WTC11 (cell line): ENCODE results near the gene ZDHHC14. TPM values are rescaled to one million over a fixed set of nuclear protein-coding genes. Genes with fewer than 3 reads are reported as not detected.

ENCODE experiments used
- ATAC-seq: fragments of 200-7000 bp; cut with Tn5 transposase; 2 replicates; pipeline ENCODE4 v1.10.0; 2021; ENCODE audit warnings: mild to moderate bottlenecking, moderate library complexity
- CTCF ChIA-PET: fragments of 300-600 bp; sonication (Branson Sonifier 250); formaldehyde crosslinking; loops from one replicate; lab custom pipeline; 2021; ENCODE audit warnings: antibody characterized with exemption; lab: Charles Lee
- POLR2A ChIA-PET: fragments of 350-600 bp; sonication (Branson Sonifier 250); formaldehyde crosslinking; loops from one replicate; lab custom pipeline; 2021; ENCODE audit warnings: antibody characterized with exemption; lab: Charles Lee
- DNase-seq: peaks from one replicate; pipeline ENCODE4 v3.0.0; 2021; ENCODE audit warnings: low spot score
- H3K27ac Mint-ChIP-seq: 2 replicates; pipeline ENCODE4 v1.8.0; 2021; ENCODE audit warnings: mixed read lengths
- H3K27me3 Mint-ChIP-seq: 2 replicates; pipeline ENCODE4 v1.8.0; 2021; ENCODE audit warnings: low read depth, mild to moderate bottlenecking, moderate library complexity, mixed read lengths
- H3K36me3 Mint-ChIP-seq: 2 replicates; pipeline ENCODE4 v1.8.0; 2021; ENCODE audit warnings: mixed read lengths
- H3K4me1 Mint-ChIP-seq: 2 replicates; pipeline ENCODE4 v1.8.0; 2022; ENCODE audit warnings: mixed read lengths
- H3K4me3 Mint-ChIP-seq: 2 replicates; pipeline ENCODE4 v1.8.0; 2021; ENCODE audit warnings: mild to moderate bottlenecking, moderate library complexity, mixed read lengths
- H3K9me3 Mint-ChIP-seq: 2 replicates; pipeline ENCODE4 v1.8.0; 2021; ENCODE audit warnings: mixed read lengths
- CREM ChIP-seq: sonication (generic); formaldehyde crosslinking; IDR thresholded peaks from 2 replicates; pipeline ENCODE4 v1.8.1; 2022; ENCODE audit warnings: mild to moderate bottlenecking, missing genetic modification reagents, moderate library complexity
- ESRRA ChIP-seq: sonication (generic); formaldehyde crosslinking; IDR thresholded peaks from 2 replicates; pipeline ENCODE4 v1.8.1; 2022; ENCODE audit warnings: mild to moderate bottlenecking, missing genetic modification reagents, borderline replicate concordance
- FOXP4 ChIP-seq: sonication (generic); formaldehyde crosslinking; IDR thresholded peaks from 2 replicates; pipeline ENCODE4 v1.8.0; 2022; ENCODE audit warnings: mild to moderate bottlenecking, missing genetic modification reagents
- GTF2I ChIP-seq: fragments of 250-450 bp; sonication (Bioruptor Pico); conservative IDR thresholded peaks from 2 replicates; pipeline ENCODE4 v1.4.0; 2021; ENCODE audit warnings: mild to moderate bottlenecking
- IRF2 ChIP-seq: sonication (generic); formaldehyde crosslinking; IDR thresholded peaks from 2 replicates; pipeline ENCODE4 v1.8.0; 2022; ENCODE audit warnings: low read depth, missing genetic modification reagents, borderline replicate concordance
- NR2C2 ChIP-seq: sonication (generic); formaldehyde crosslinking; IDR thresholded peaks from 2 replicates; pipeline ENCODE4 v1.8.0; 2022; ENCODE audit warnings: mild to moderate bottlenecking, missing genetic modification reagents
- PRRX2 ChIP-seq: fragments of 250-450 bp; sonication (Bioruptor Pico); IDR thresholded peaks from 2 replicates; pipeline ENCODE4 v1.8.0; 2021; ENCODE audit warnings: mild to moderate bottlenecking
- RELA ChIP-seq: sonication (generic); formaldehyde crosslinking; IDR thresholded peaks from 2 replicates; pipeline ENCODE4 v1.8.1; 2022; ENCODE audit warnings: missing genetic modification reagents, mild to moderate bottlenecking, borderline replicate concordance
- STAT6 ChIP-seq: sonication (generic); formaldehyde crosslinking; conservative IDR thresholded peaks from 2 replicates; pipeline ENCODE4 v1.8.1; 2023; ENCODE audit warnings: mild to moderate bottlenecking, low read depth, missing genetic modification reagents, moderate library complexity
- TEAD1 ChIP-seq: sonication (generic); formaldehyde crosslinking; IDR thresholded peaks from 2 replicates; pipeline ENCODE4 v1.8.0; 2022; ENCODE audit warnings: mild to moderate bottlenecking, missing genetic modification reagents
- ZBTB21 ChIP-seq: sonication (generic); formaldehyde crosslinking; IDR thresholded peaks from 2 replicates; pipeline ENCODE4 v1.8.1; 2023; ENCODE audit warnings: mild to moderate bottlenecking, missing genetic modification reagents, borderline replicate concordance
- ZMAT4 ChIP-seq: fragments of 250-450 bp; sonication (Bioruptor Pico); IDR thresholded peaks from 2 replicates; pipeline ENCODE4 v1.9.0; 2021; ENCODE audit warnings: mild to moderate bottlenecking
- ZNF138 ChIP-seq: sonication (generic); formaldehyde crosslinking; conservative IDR thresholded peaks from 2 replicates; pipeline ENCODE4 v1.8.1; 2022; ENCODE audit warnings: mild to moderate bottlenecking, moderate library complexity, missing genetic modification reagents
- ZNF281 ChIP-seq: sonication (generic); formaldehyde crosslinking; IDR thresholded peaks from 2 replicates; pipeline ENCODE4 v1.8.0; 2023; ENCODE audit warnings: mild to moderate bottlenecking, missing genetic modification reagents
- ZNF512 ChIP-seq: sonication (generic); formaldehyde crosslinking; IDR thresholded peaks from 2 replicates; pipeline ENCODE4 v1.8.1; 2022; ENCODE audit warnings: missing genetic modification reagents, borderline replicate concordance
- total RNA-seq: library from RNA; stranded (reverse); gene quantifications from 3 replicates; pipeline ENCODE4 v1.2.3, GENCODE V29; 2021
- TF ChIP-seq, protein P1 (sequence below): sonication (generic); formaldehyde crosslinking; IDR thresholded peaks from 2 replicates; pipeline ENCODE4 v1.8.0; 2023; ENCODE audit warnings: missing genetic modification reagents
- TF ChIP-seq, protein P2 (sequence below): fragments of 250-450 bp; sonication (Bioruptor Pico); IDR thresholded peaks from 2 replicates; pipeline ENCODE4 v2.1.2; 2022; ENCODE audit warnings: mild to moderate bottlenecking, moderate library complexity

The ZDHHC14 gene
- total RNA-seq, 1 experiment from 2014 or later, result 6.6 TPM

DNA sequence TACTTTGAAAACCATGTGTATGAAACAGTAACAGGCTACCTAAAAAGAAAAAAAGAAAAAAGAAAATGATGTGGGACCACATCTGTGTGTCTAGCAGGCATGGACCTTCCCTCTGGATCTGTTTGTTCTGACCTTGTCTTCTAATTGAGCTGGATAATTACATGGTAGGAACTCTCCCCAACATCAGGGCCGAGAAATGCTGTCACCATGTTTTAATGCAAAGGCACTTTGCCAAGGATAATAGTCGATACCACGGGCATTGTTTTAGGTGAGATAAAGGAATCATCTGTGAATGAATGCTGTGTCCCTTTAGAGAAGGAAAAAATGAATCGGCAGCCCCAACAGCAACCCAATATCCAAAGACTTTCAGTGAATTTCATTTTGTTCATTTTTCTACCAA, 149.1 kb downstream of the ZDHHC14 start:
- no peak overlapping the region for H3K27ac Mint-ChIP-seq
- 0 out of 2 replicates have a peak, but pooled peaks cover 4% of the 10 kb centered on the region for H3K9me3 Mint-ChIP-seq
- peaks cover 4% of the 10 kb centered on the region; the same call in 1 of the 2 replicates for H3K27me3 Mint-ChIP-seq
- H3K4me1 Mint-ChIP-seq, result peaks cover 47% of the 10 kb centered on the region
- no peak for DNase-seq
- no peaks in the 10 kb centered on the region for H3K36me3 Mint-ChIP-seq
- ChIA-PET CTCF (interaction anchor here (1.4 kb wide), 1 partner anchor 10 kb away, joined by 4 read pairs; no protein-coding TSS in a partner anchor), POLR2A (no interaction called here)
- TF ChIP-seq PRRX2 (CRISPR knock-in tag) (no peak), GTF2I (CRISPR knock-in tag) (no peak), ZNF512 (no peak), STAT6 (CRISPR knock-in tag) (no peak), ZNF281 (CRISPR knock-in tag) (no peak), CREM (no peak)
- H3K4me3 Mint-ChIP-seq, result no peak overlapping the region
- ATAC-seq, result no peak

DNA sequence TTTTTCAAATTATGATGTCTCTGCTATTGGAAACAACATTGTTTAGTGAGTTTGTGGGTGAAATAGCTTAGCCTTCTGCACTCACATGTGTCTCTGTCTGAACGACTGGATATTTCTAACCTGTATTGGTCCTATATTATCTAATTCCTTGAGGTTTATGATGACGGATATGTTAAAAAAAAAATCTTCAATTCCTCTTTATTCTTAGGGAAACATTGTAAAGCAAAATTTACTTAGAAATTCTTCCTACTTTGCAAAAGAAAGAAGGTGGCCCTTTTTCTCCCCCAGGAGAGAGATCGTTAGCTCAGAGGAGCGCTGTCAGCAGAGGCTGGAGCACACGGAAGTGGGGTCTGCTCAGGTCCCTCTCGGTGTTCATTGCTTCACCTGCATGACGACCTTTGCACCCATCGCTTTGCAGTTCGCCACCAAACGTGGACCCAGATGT, 149.8 kb downstream of the ZDHHC14 start:
- POLR2A ChIA-PET, result no interaction called here
- no peak; the same call in 1 of the 2 replicates for ATAC-seq
- Mint-ChIP-seq H3K4me3 (no peak overlapping the region), H3K36me3 (no peaks in the 10 kb centered on the region), H3K27me3 (peaks cover 4% of the 10 kb centered on the region; the same call in 1 of the 2 replicates), H3K4me1 (peaks cover 53% of the 10 kb centered on the region), H3K27ac (0 out of 2 replicates have a peak overlapping the region, but pooled peaks have one; percentile 8), H3K9me3 (0 out of 2 replicates have a peak, but pooled peaks cover 4% of the 10 kb centered on the region)
- CTCF ChIA-PET, result interaction anchor here (1.3 kb wide), 1 partner anchor 66 kb away, joined by 3 read pairs; no protein-coding TSS in a partner anchor
- no peak for DNase-seq
- no peak for TF ChIP-seq ZBTB21 (CRISPR knock-in tag)
- TF ChIP-seq FOXP4 (CRISPR knock-in tag), result no peak
- TF ChIP-seq, protein P1, sequence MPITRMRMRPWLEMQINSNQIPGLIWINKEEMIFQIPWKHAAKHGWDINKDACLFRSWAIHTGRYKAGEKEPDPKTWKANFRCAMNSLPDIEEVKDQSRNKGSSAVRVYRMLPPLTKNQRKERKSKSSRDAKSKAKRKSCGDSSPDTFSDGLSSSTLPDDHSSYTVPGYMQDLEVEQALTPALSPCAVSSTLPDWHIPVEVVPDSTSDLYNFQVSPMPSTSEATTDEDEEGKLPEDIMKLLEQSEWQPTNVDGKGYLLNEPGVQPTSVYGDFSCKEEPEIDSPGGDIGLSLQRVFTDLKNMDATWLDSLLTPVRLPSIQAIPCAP, result no peak
- TF ChIP-seq ESRRA, result no peak
- TF ChIP-seq NR2C2 (CRISPR knock-in tag), result no peak
- TF ChIP-seq, protein P2, sequence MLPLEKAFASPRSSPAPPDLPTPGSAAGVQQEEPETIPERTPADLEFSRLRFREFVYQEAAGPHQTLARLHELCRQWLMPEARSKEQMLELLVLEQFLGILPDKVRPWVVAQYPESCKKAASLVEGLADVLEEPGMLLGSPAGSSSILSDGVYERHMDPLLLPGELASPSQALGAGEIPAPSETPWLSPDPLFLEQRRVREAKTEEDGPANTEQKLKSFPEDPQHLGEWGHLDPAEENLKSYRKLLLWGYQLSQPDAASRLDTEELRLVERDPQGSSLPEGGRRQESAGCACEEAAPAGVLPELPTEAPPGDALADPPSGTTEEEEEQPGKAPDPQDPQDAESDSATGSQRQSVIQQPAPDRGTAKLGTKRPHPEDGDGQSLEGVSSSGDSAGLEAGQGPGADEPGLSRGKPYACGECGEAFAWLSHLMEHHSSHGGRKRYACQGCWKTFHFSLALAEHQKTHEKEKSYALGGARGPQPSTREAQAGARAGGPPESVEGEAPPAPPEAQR (CRISPR knock-in tag), result no peak
- TF ChIP-seq TEAD1 (CRISPR knock-in tag), result no peak
- no peak for TF ChIP-seq ZNF138 (CRISPR knock-in tag)
- no peak for TF ChIP-seq RELA
- no peak for TF ChIP-seq IRF2 (CRISPR knock-in tag)
- TF ChIP-seq ZMAT4 (CRISPR knock-in tag), result no peak
